NCI-H82 treated with DMSO at 0.1 percent for 48 hours (cell line): ENCODE results near the gene INAFM1.
A peak's percentile ranks its signal among the peaks of the same experiment; 100 is the strongest.
"Not testable (repeated sequence)": the region's sequence is repeated elsewhere in the genome, so short reads cannot be mapped to it uniquely, and the experiment has no call there.

Source experiments
- DNase-seq: peaks from one replicate; lab custom pipeline; 2025; ENCODE audit not compliant: unreplicated experiment; lab: John Stamatoyannopoulos, UW

Gene INAFM1

DNA sequence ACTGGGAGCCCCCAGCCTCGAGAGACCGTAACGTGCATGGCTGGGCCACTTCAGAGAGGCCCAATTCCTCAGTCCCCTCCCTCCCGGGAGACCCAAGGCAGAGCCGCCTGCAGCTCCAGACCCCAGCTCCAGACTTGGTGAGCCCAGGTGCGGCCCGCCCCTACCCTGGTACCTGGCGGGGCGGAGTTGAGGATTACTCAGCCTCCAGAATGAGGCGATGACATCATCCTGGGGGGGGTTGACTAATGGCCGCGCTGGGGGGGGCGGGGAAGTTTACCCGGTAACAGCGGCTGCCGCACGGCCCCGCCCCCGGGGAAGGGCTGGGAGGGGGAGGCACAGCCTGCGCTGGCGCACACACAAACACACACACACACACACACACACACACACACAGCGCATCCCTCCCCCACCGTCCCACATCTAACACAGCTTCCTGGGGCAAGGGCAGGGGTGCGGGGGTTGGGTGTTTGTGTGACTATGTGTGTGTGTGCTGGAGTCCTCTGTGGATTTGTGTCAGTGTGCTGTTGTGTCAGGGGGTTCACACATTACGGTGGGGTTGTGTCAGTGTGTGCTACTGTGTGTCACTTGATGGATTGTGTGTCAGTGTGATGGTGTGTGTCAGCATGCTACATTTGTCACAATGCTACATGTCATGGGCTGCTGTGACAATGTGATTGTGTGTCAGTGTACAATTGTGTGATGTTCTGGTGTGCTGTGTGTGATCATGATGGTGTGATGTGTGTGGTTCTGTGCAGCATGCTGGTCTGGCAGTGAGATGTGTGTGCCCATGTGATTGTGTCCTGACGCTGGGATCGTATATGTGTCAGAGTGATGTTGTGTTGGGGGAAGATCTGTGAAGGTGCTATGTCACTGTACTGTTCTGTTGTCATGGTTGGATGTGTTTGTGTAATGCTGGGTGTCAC is 33.4 kb upstream of the INAFM1 start:
- no peak for DNase-seq

- no peak for DNase-seq
Observed at GRCh38 chr19:47241919-47242577, 32.6 kb upstream of the INAFM1 start.

- DNase-seq = no peak
Observed at GRCh38 chr19:47243364-47243775, 31.3 kb upstream of the INAFM1 start.

DNA sequence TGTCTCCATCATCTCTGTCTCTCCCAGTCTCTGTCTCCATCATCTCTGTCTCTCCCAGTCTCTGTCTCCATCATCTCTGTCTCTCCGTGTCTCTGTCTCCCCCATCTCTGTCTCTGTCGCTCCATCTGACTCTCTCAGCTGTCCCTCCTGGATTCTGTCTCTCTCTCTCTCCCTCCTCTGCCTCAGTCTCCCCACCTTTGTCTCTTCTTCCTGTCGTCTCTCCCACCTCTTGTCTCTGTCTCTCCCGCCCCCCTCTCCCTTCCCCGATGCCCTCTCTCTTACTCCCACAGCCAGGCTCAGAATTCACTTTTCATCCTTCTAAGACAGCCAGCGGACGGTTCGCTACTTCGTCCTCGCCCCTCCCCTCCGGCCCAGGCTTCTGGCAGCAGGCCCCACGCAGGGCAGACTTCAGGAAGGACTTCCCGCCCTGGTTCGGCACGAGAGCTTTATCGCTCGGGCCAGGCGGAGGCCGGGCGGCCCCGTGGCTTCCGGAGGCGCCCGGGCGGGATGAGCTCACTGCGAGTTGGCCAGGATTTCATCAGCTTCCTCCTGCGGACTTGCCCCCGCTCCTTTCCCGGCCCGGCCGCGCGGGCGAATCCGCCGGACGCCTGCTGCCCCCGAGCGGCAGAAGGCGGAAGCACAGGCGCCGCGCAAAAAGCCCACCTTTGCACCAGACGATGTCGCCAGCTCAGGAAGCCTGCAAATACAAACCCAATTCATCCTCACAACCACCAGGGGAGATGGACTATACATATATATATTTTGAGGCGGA is 30.7 kb upstream of the INAFM1 start:
- DNase-seq = peak; percentile 65

DNA sequence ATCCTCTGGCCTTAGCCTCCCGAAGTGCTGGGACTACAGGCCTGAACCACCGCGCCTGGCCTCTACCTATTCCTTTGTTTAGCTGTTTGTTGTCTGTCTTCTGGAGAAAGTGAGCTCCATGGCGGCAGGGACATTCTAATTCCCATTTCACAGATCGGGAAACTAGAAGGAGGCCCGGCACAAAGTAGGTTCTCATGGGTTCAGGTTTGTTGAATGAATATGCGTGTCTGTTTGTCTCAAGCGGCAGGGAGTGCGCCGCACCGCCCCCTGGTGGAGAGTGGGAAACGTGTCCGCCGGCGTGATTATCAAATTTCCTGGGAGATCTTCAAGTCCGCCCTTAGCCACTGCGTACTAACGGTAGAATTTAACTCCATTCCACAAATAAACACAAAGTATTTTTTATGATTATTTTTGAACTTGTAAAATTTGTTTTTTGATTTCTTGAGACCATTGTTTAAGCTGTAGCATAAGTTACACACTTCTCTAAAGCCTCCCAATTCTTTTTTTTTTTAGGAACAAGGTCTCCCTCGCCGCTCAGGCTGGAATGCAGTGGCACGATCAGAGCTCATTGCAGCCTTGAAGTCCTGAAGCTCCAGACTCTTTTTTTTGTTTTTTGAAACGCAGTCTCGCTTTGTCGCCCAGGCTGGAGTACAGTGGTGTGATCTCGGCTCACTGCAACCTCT is 27.2 kb upstream of the INAFM1 start:
- DNase-seq = peak; percentile 50

DNA sequence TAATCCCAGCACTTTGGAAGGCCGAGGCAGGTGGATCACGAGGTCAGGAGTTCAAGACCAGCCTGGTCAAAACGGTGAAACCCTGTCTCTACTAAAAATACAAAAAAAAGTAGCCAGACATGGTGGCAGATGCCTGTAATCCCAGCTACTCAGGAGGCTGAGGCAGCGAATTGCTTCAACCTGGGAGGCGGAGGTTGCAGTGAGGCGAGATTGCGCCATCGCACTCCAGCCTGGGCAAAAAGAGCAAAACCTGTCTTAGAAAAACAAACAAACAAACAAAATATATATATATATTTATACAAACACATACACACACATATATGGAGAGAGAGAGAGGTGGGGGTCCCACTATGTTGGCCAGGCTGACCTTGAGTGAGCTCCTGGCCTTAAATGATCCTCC is 21.7 kb upstream of the INAFM1 start:
- not testable (repeated sequence) for DNase-seq

DNA sequence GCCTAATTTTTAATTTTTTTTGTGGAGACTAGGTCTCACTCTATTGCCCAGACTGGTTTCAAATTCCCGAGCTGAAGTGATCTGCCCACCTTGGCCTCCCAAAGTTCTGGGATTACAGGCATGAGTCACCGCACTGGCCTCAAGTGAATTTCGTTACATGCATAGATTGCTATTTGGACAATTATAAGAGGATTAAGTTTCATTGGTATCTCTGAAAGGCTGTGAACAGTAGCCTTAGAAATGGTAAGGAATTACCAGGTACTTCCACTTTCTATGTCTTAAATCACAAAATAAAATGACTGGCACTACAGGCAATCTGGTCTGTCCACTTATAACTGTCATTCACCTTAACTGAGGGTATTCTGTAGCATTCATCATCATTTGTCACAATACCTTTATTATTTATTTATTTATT is 21.2 kb upstream of the INAFM1 start:
- DNase-seq = no peak

GRCh38 chr19:47253970-47254369 is 20.7 kb upstream of the INAFM1 start:
- DNase-seq = no peak

- peak; percentile 94 for DNase-seq
Observed at GRCh38 chr19:47255879-47256692, 18.6 kb upstream of the INAFM1 start, which contains the start of gene CCDC9. CCDC9 (plus strand) TSS chr19:47256525; CDS start chr19:47258401, 1,876 bp downstream.

GRCh38 chr19:47256693-47257410 is 17.8 kb upstream of the INAFM1 start:
- DNase-seq = peak; percentile 100

GRCh38 chr19:47257411-47258169 is 17.1 kb upstream of the INAFM1 start:
- no peak for DNase-seq

DNA sequence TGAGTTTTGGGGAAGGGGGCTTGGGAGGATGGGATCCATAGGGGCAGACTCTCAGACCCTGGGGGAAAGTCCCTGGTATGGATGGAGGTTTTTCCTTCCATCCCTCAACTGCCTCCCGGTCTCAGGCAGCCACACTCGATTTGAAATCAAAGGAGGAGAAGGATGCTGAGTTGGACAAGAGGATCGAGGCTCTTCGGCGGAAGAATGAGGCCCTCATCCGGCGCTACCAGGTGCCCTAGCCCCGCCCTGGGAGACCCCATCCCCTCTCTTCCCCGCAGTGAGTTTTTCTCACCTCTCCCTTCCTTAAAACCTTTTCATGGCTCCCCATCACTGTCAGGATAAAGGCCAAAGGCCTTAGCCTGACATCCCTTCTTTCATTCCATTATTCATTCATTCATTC is 16.3 kb upstream of the INAFM1 start:
- DNase-seq = no peak

GRCh38 chr19:47258895-47259555 is 15.7 kb upstream of the INAFM1 start:
- DNase-seq = no peak

DNA sequence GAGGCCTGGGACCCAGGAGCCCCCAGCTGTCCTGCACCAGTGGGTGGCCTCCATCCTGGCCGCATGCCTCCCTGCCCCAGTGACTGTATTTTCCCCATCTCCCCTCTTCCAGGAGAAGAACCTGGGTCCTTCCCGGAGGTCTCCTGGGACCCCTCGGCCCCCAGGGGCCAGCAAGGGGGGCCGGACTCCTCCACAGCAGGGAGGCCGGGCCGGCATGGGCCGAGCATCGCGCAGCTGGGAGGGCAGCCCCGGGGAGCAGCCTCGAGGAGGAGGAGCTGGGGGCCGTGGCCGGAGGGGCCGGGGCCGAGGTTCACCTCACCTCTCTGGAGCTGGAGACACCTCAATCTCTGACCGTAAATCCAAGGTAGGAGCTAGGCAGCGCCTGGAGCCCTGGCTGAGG is 14.2 kb upstream of the INAFM1 start:
- no peak for DNase-seq

DNA sequence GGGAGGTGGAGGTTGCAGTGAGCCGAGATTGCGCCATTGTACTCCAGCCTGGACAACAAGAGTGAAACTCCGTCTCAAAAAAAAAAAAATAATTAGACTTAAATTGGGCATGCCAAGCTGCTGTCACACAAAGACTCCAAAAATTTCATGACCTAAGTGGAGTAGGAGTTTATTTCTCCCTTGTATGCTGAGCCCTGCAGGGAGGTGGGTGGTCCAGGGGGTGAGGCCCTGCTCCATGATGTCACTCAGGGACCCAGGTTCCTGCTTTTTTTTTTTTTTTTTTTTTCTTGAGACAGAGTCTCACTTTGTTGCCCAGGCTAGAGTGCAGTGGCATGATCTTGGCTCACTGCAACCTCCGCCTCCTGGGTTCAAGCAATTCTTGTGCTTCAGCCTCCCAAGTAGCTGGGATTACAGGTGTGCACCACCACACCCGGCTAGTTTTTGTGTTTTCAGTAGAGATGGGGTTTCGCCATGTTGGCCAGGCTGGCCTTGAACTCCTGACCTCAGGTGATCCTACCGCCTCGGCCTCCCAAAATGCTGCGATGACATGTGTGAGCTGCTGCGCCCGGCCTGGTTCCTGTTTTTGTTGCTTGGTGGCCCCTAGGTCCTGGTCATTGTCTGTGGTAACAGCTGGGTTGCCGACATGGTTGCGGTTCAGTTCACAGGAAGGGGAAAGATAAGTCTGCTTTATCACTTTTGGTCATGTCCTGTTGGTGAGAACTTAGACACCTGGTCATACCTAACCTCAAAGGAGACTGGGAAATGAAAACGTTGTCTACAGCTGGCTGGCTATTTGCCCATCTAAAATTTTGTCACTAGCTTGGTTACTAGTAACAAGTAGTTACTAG is 12.5 kb upstream of the INAFM1 start:
- not testable (repeated sequence) for DNase-seq

- DNase-seq = no peak
Observed at GRCh38 chr19:47264629-47265028, 10.1 kb upstream of the INAFM1 start.

- no peak for DNase-seq
Observed at GRCh38 chr19:47266401-47266941, 8.2 kb upstream of the INAFM1 start.
